Measurements from ENCODE around the gene WDR49. TPM values are rescaled to one million over a fixed set of nuclear protein-coding genes. Genes with fewer than 3 reads are reported as not detected.

Gene WDR49
- total RNA-seq, 1 donor from 2014 or later, result not detected

DNA sequence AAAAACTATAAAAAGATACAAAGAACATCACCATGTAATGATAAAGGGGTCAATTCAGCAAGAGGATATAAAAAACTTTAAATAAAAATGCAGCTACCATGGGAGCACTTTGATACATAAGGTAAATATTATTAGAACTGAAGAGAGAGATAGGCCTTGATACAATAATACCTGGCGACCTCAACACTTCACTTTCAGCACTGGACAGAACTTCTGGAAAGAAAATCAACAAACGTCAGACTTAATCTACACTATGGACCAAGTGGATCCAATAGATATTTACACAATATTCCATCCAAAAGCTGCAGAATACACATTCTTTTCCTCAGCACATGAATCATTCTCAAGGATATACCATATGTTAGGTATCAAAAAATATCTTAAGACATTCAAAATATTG, 42.0 kb downstream of the WDR49 start:
- Histone ChIP-seq H3K9ac (no peak overlapping the region), H3K4me2 (no peak overlapping the region), H3F3A (ENCODE audit: low read depth) (no peaks in the 10 kb centered on the region), H3K36me3 (no peaks in the 10 kb centered on the region), H3K4me1 (no peaks in the 10 kb centered on the region), H3K27ac (no peak overlapping the region), H2AFZ (replicated peaks) (no peak overlapping the region), H3K79me2 (ENCODE audit: low read depth) (no peaks in the 10 kb centered on the region), H3K4me3 (no peak overlapping the region), H4K20me1 (ENCODE audit: low read depth) (no peaks in the 10 kb centered on the region), H3K27me3 (no peaks in the 10 kb centered on the region), H3K9me3 (ENCODE audit: low read depth) (no peaks in the 10 kb centered on the region)
- Mint-ChIP-seq H3K27ac (no peak overlapping the region), H3K27me3 (ENCODE audit: insufficient read depth, low read depth) (no peaks in the 10 kb centered on the region), H3K4me1 (no peaks in the 10 kb centered on the region), H3K36me3 (no peaks in the 10 kb centered on the region), H3K9me3 (no peaks in the 10 kb centered on the region), H3K4me3 (no peak overlapping the region)
- TF ChIP-seq EZH2 (IDR thresholded peaks at IDR 0.05) (no peak), EZH2phosphoT487 (IDR thresholded peaks at IDR 0.05) (no peak)
- TF ChIP-seq, protein P1, sequence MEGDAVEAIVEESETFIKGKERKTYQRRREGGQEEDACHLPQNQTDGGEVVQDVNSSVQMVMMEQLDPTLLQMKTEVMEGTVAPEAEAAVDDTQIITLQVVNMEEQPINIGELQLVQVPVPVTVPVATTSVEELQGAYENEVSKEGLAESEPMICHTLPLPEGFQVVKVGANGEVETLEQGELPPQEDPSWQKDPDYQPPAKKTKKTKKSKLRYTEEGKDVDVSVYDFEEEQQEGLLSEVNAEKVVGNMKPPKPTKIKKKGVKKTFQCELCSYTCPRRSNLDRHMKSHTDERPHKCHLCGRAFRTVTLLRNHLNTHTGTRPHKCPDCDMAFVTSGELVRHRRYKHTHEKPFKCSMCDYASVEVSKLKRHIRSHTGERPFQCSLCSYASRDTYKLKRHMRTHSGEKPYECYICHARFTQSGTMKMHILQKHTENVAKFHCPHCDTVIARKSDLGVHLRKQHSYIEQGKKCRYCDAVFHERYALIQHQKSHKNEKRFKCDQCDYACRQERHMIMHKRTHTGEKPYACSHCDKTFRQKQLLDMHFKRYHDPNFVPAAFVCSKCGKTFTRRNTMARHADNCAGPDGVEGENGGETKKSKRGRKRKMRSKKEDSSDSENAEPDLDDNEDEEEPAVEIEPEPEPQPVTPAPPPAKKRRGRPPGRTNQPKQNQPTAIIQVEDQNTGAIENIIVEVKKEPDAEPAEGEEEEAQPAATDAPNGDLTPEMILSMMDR (IDR thresholded peaks at IDR 0.05), result no peak
- DNase-seq (ENCODE audit: low spot score), result no peak

DNA sequence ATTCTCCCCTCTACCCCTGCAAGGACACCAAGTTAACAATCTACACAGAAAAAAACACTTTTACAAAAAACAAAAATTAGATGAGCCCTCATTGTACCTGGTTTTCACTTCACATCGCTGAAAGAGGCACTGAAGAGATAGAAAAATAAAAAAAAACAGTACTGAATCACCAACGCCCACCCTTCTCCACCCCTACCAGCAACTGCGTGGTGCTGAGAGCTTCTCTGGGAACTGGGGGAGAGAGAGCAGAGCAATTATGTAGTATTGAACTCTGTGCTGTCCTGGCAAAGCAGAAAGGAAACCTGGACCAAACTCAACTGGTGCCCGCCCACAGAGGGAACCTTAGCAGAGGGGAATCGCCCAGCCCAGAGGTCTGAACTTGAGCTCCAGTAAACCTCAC, 44.6 kb downstream of the WDR49 start:
- Mint-ChIP-seq H3K9me3 (no peaks in the 10 kb centered on the region), H3K27me3 (ENCODE audit: insufficient read depth, low read depth) (no peaks in the 10 kb centered on the region), H3K4me1 (no peaks in the 10 kb centered on the region), H3K4me3 (no peak overlapping the region), H3K27ac (no peak overlapping the region), H3K36me3 (no peaks in the 10 kb centered on the region)
- no peak overlapping the region for H3K4me3 ChIP-seq
- no peaks in the 10 kb centered on the region for H3F3A ChIP-seq (ENCODE audit: low read depth)
- H3K4me1 ChIP-seq, result no peaks in the 10 kb centered on the region
- H3K4me2 ChIP-seq, result no peak overlapping the region
- no peak for DNase-seq (ENCODE audit: low spot score)
- H4K20me1 ChIP-seq (ENCODE audit: low read depth), result no peaks in the 10 kb centered on the region
- no peaks in the 10 kb centered on the region for H3K36me3 ChIP-seq
- H3K27ac ChIP-seq, result no peak overlapping the region
- H2AFZ ChIP-seq (replicated peaks), result no peak overlapping the region
- H3K9ac ChIP-seq, result no peak overlapping the region
- H3K27me3 ChIP-seq, result no peaks in the 10 kb centered on the region
- no peaks in the 10 kb centered on the region for H3K79me2 ChIP-seq (ENCODE audit: low read depth)
- TF ChIP-seq, protein P1 (IDR thresholded peaks at IDR 0.05), result no peak
- TF ChIP-seq EZH2 (IDR thresholded peaks at IDR 0.05), result no peak
- TF ChIP-seq EZH2phosphoT487 (IDR thresholded peaks at IDR 0.05), result no peak
- no peaks in the 10 kb centered on the region for H3K9me3 ChIP-seq (ENCODE audit: low read depth)

DNA sequence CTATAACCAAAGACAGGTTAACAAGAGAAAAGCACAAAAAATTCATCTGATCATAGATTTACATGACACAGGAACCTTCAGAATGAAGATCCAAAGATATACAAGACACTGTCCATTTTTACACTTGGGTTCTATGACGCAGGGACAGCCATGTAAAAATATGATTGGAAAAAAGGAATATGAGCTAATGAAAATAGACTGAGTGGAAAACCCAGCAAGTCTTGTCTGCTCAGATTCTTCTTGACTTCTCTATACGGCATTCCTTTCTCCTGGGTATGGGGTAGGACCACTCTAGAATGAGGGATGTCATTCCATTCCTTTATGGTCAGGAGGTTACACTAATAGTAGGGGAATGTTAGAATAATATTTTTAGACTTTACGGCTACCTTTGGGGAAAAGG, 46.9 kb downstream of the WDR49 start:
- Histone ChIP-seq H3K36me3 (no peaks in the 10 kb centered on the region), H3F3A (ENCODE audit: low read depth) (no peaks in the 10 kb centered on the region), H3K27me3 (no peaks in the 10 kb centered on the region), H3K27ac (no peak overlapping the region), H4K20me1 (ENCODE audit: low read depth) (no peaks in the 10 kb centered on the region), H3K4me1 (peaks cover 14% of the 10 kb centered on the region), H3K9me3 (ENCODE audit: low read depth) (no peaks in the 10 kb centered on the region), H3K79me2 (ENCODE audit: low read depth) (no peaks in the 10 kb centered on the region), H3K4me3 (no peak overlapping the region), H2AFZ (replicated peaks) (no peak overlapping the region), H3K4me2 (no peak overlapping the region), H3K9ac (no peak overlapping the region)
- Mint-ChIP-seq H3K4me1 (peaks cover 7% of the 10 kb centered on the region), H3K27me3 (ENCODE audit: insufficient read depth, low read depth) (no peaks in the 10 kb centered on the region), H3K27ac (no peak overlapping the region), H3K9me3 (no peaks in the 10 kb centered on the region), H3K4me3 (no peak overlapping the region), H3K36me3 (no peaks in the 10 kb centered on the region)
- DNase-seq (ENCODE audit: low spot score), result no peak
- TF ChIP-seq EZH2 (IDR thresholded peaks at IDR 0.05), result no peak
- TF ChIP-seq, protein P1 (IDR thresholded peaks at IDR 0.05), result no peak
- no peak for TF ChIP-seq EZH2phosphoT487 (IDR thresholded peaks at IDR 0.05)
